GM18858 (cell line): ENCODE data around the gene SRSF7.
"Not testable (repeated sequence)": the region's sequence is repeated elsewhere in the genome, so short reads cannot be mapped to it uniquely, and the experiment has no call there.

Source experiments
- ATAC-seq: cut with Tn5 transposase; IDR thresholded peaks from one replicate; pipeline ENCODE4 v1.9.1; 2021; ENCODE audit not compliant: unreplicated experiment

Gene SRSF7

DNA sequence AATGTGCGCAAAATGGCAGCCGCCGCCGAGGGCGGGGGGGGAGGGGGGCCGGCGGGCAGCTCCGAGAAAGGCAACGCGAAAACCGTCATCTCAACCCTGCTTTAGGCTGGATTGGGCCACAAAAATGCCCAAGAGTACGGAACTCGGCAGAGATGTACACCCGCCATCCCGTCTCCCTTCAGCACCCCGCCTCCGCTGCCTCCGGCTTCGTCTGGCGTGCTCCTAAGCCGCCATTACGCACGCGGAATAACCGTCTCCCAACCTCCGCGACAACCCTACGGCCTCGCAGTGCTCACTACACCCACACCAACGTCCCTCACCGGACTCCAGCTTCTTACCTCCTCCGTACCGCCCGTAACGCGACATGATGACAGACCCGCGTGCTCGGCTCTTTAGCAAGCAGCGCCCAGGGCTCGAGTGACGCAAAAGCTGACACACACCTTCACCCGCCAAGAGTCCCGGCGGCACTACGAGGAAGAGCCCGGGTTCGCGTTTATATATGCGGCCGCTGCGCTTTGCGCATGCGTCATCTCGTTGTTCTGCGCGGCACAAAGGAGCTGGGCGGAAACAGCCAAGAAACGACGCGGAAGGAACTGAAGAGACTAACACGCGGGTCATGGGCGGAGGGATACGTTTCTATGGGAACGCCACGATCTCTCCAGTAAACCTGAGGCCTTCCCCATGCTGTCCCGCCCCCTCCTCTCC, at the start of gene SRSF7:
SRSF7 (minus strand) TSS at position 471 of the 705 bp plus-strand sequence; CDS start at position 366, 105 bp downstream.
- ATAC-seq, result peak; percentile 69

DNA sequence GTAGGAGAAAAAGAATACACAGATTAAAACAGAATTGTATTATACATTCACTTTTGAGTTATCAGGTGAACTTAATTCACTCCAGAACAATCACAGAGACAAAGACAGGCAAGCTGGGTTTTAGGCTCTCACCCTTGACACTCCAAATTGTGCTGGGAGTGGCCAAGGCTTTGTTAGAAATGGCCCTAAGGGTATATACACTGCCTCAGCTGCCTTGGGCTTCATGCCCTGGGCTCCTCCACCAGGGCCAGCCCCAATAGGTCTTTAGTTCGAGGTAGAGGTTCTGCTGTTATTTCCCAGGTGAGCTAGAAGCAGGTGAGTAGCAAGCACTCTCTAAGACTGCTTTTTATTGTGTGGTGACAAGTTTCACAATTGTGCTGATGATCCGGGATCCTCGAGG, 46.8 kb upstream of the SRSF7 start:
- no peak for ATAC-seq

- ATAC-seq, result no peak
Observed at GRCh38 chr2:38797250-38797676, 46.1 kb upstream of the SRSF7 start.

GRCh38 chr2:38795016-38795415, 43.9 kb upstream of the SRSF7 start:
- not testable (repeated sequence) for ATAC-seq

- ATAC-seq, result no peak
Observed at GRCh38 chr2:38794235-38794946, 43.2 kb upstream of the SRSF7 start.

DNA sequence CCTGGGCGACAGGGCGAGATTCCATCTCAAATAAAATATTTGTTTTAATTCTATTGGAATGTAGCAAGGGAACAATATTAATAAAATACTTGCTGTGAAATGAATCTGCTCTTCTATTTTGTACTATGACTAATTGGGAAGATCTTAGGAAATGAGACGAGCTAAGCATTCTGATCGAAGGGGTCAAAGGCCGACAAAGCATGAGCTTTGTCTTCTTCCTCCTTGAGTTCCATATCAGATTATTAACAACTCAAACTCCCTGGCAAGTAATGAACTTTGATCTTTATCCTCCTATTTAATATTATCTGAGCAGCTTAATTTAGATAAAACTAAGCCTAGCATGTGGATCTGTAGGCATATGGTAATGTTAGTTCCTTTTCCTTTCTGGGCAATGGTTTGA, 42.4 kb upstream of the SRSF7 start:
- no peak for ATAC-seq

DNA sequence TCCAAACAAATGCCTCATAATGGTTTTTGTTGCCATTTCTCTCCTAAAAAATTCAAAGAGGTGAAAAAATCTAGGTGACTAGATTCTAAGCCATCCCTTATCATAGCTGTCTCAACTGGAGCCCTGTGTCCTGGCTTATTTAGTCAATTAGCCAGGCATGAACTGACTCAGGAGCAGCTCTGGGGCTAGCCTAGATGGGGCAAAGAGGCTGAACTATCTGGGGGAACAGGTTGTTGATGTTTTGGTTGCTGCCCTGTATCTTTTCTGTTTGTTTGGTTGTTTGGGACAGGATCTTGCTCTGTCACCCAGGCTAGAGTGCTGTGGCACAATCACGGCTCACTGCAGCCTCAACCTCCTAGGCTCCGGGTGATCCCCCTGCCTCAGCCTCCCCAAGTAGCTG, 41.6 kb upstream of the SRSF7 start:
- ATAC-seq, result no peak

- not testable (repeated sequence) for ATAC-seq
Observed at GRCh38 chr2:38792321-38792720, 41.2 kb upstream of the SRSF7 start.

DNA sequence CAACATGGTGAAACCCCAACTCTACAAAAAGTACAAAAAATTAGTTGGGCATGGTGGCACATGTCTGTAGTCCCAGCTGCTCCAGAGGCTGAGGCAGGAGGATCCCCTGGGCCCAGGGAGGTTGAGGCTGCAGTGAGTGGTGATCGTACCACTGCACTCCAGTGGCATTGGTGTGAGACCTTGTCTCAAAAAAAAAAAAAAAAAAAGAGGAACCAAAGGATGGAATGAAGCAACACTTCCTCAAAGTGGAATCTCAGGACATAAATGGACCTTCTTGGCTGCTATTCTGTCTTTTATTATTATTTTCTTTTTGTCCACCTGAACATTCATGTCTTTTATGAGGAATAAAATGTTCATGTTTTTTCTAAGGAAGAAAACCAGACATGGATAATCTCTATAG, 40.6 kb upstream of the SRSF7 start:
- no peak for ATAC-seq

GRCh38 chr2:38789691-38790090, 38.5 kb upstream of the SRSF7 start:
- no peak for ATAC-seq

DNA sequence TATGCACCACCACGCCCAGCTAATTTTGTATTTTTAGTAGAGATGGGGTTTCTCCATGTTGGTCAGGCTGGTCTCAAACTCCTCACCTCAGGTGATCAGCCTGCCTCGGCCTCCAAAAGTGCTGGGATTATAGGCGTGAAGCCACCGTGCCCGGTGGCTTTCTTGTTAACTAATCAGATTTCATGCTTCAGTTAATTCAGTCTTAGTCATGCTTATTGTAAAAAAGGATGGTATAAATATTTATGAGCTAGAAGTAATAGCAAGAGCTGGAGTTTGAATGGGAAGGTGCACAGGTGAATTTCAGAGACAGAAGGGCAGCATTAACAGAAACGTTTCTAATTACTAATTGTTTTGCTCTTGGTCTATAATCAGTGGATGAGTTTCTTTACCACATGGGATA, 37.1 kb upstream of the SRSF7 start:
- ATAC-seq, result no peak

GRCh38 chr2:38783586-38783985, 32.4 kb upstream of the SRSF7 start:
- ATAC-seq, result no peak

- no peak for ATAC-seq
Observed at GRCh38 chr2:38778687-38779082, 27.5 kb upstream of the SRSF7 start.

- no peak for ATAC-seq
Observed at GRCh38 chr2:38776531-38776930, 25.4 kb upstream of the SRSF7 start.

DNA sequence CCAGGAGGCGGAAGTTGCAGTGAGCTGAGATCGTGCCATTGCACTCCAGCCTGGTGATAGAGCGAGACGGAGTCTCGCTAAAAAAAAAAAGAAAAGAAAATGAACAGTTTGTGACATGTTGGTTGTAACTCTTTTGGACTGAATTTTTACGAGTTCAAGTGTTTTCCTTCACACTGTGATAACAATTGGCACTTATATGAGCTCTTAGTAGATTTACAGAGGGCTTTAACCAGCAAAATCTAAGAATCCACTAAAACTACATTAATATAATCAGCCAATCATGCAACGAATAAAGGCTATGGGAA, 24.7 kb upstream of the SRSF7 start:
- ATAC-seq, result no peak

DNA sequence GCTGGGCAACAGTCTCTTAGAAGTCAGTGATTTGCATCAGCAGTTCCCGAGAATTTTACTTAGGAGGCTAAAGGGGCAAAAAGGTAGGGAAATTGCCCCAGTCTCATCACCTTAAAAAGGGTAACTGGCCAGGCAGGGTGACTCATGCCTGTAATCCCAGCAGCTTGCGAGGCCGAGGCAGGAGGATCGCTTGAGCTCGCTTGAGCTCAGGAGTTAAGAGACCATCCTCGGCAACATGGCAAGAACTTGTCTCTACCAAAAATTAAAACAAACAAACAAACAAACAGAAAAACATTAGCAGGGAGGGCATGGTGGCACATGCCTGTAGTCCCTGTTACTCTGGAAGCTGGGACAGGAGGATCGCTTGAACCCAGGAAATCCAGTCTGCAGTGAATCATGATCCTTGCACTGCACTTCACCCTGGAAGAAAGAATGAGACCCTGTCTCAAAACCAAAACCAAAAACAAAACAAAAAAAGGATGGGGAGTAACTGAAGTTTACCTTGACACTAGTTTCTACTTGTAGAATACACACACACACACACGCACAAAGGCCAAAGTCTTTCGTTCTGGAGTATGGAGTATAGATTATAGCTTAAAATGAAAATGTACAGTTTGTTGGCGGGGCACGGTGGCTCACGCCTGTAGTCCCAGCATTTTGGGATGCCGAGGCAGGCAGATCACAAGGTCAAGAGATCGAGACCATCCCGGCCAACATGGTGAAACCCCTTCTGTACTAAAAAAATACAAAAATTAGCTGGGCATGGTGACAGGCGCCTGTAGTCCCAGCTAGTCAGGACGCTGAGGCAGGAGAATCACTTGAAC, 24.1 kb upstream of the SRSF7 start:
- ATAC-seq, result no peak

DNA sequence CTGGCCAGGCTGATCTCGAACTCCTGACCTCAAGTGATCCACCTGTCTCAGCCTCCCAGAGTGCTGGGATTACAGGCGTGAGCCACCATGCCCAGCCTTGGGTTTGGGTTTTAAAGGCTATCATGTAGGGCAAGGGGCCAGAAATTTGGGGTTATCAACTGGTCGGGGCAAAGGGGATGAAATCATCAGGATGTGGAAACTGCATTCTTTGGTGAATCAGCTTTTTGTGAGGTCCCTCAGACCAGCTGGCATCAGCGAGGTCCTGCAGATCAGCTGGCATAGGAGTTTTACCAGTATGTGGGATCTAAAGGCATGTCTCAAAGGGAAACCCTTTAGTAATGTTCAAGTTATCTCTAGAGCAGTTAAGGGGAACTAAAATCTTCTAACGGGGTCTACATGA, 20.5 kb upstream of the SRSF7 start:
- ATAC-seq, result no peak

DNA sequence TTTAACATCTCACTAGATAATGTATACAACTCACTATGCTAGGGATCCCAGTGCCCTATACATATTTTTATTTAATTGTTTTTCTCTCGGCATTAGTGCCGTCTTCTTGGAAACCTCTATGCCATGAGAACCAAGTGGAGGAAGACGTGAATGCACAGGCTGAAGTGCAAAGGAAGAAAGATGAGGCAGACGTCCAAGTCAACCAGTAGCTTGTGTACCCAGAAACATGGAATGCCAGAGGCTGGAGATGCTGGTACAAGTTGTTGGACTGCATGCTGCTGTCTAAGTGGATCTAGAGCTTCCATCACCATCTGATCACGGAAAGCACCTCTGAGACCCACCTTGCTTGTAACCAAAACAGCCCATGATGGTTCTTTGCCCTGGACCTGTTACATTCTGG, 14.4 kb upstream of the SRSF7 start:
- no peak for ATAC-seq

GRCh38 chr2:38765149-38765548, 14.0 kb upstream of the SRSF7 start:
- no peak for ATAC-seq

GRCh38 chr2:38763728-38764127, 12.6 kb upstream of the SRSF7 start:
- ATAC-seq, result no peak

DNA sequence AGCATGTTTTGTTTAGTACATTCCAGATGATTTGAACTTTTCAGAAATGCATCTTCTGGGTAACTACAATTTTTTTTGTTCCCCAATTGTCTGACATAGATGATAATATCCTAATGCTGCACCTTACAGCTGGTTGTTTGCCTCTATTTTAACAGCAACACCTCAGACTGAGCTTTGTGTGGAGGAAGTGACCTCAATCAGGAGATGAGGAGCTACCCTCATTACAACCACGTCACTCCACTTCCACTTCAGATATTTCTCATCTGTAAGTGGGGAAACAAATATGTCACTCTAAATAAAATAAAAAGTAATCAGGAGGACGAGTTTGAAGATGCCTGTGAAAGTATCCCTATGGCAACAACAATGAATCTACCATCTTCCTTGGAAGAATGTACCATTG, 12.1 kb upstream of the SRSF7 start:
- ATAC-seq, result no peak

- ATAC-seq, result not testable (repeated sequence)
Observed at GRCh38 chr2:38755891-38756290, 4.7 kb upstream of the SRSF7 start.
